Measurements from ENCODE around the gene TMEM178B.

DNA sequence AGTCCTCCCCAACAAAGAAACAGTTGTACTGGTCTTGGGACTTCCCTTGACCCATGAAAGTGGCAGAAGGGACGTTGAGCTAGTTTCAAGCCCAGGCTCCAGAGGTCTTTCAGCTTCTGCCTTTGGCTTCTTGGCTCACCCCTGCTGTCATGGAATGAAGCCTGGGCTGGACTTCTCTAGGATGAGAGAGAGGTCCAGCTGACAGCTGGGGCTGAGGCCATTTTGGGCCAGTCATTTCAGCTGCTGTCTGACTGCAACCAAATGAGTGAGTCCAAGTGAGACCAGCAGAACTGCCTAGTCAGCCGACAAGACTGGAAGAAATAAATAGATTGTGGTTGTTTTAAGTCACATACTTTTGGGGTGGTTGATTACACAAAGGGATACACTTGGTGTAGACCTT lies 76.6 kb downstream of the TMEM178B start:
- TF ChIP-seq, protein P1, sequence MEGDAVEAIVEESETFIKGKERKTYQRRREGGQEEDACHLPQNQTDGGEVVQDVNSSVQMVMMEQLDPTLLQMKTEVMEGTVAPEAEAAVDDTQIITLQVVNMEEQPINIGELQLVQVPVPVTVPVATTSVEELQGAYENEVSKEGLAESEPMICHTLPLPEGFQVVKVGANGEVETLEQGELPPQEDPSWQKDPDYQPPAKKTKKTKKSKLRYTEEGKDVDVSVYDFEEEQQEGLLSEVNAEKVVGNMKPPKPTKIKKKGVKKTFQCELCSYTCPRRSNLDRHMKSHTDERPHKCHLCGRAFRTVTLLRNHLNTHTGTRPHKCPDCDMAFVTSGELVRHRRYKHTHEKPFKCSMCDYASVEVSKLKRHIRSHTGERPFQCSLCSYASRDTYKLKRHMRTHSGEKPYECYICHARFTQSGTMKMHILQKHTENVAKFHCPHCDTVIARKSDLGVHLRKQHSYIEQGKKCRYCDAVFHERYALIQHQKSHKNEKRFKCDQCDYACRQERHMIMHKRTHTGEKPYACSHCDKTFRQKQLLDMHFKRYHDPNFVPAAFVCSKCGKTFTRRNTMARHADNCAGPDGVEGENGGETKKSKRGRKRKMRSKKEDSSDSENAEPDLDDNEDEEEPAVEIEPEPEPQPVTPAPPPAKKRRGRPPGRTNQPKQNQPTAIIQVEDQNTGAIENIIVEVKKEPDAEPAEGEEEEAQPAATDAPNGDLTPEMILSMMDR (IDR thresholded peaks at IDR 0.05), result no peak
- no peak for TF ChIP-seq POLR2A (IDR thresholded peaks at IDR 0.05)

All from ovary (tissue), 3 donors.